Non-pigmented ciliary epithelial cell (primary cell): ENCODE data around the gene KPNA4.

Experiments
- DNase-seq: peaks from one replicate; pipeline ENCODE4 v3.0.0-alpha.2; 2010; ENCODE audit warnings: low read depth

KPNA4 gene

DNA sequence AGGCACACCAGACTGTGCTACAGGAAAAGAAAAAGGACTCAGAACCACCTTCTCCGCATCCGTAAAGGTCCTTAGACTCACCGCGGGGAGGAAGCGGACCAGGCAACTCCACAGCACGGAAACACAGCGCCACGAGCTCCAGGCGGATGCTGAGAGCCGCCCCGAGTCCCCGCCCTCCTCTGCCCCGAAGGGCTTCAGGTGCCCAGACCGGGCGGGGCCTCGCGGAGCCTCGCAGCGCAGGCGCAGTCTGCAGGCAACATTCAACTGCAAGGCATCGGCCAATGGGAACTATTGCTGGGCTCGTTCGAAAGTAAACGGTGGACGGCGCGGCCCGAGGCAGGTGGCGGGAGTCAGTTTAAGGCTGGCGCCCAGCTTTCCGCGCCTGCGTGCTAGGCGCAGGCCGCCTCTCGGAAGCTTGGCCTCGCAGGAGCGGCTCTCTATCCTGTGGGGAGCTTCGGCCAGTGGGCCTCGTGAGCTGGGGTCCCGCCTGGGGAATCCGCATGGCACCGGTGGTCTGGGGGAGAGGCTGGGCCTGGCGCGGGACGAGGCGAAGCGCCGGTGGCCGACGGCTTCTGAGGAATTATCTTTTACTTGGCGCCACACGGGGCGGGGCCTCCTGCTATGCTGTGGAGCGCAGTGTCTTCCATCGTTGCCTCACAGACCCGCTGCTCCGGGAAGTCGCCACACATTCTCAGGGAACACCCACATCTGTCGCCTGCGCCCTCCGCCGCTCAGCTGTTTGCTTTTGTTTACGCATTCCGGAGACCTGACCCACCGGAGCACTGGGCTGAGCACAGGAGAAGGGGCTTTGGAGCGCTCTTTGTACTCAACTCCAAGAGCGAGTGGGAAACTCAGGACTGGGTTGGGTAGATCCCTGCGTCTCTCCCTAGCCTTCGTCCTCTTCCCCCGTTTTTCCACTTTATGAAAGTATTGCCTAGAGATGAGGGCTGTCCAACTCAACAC is 115.5 kb downstream of the KPNA4 start, which contains the start of gene TRIM59:
Gene TRIM59, minus strand, starts transcription at position 151 of the 963 bp plus-strand sequence. CDS start 10,603 bp downstream, outside the sequence.
- peak; percentile 83 for DNase-seq

DNA sequence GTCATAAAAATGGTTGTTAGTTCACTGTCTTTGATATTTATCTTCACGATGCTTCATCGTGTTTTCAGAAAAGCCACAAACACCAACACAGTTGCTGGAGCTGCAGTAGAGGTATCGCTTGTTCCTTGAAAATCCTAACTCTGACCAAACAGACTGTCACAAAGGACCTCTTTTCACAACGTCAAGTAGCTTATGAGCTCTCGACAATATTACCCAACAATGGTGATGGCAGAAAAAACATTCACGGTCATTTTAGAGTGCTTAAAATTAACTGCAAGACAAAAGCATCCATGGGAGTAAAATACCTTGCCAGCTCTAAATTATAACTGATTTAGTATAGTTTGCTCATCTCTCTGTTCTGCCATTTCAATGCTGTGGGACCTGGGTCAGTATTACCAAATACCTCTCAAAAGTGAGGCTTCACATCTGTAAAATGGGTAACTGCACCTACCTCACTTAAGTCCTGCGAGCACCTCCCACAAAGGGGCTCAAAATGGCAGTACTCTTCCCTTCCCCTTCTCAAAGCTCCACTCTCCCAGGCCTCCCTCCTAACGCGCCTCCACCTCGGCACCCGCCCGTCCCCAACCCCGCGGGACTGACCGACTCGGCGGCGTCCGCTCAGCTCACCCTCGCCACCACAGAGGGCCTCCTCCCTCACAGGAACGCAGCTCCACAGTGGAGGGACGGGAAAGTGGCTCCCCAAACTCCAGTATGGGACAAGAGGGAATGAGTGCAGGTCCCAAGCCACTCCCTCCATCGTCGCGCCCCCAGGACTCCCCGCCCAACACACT is 116.3 kb downstream of the KPNA4 start:
- DNase-seq = no peak

DNA sequence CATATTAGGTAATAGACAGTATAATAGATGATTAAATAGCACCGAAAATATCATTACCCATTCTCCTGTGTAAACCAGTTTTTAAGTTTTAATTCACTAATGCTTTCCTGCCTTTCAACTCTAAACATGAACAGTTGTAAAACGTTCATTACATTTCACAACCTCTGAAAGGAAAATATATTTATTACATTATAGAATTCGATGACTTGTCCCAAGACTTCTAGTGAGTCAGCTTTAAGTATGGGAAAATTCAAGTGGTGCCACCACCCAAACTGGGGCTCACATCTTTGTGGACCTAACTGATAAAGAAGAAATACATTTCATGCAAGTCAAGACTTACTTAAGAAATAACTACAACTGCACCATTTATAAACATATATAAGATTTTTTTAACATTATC is 117.8 kb downstream of the KPNA4 start:
- DNase-seq = no peak

DNA sequence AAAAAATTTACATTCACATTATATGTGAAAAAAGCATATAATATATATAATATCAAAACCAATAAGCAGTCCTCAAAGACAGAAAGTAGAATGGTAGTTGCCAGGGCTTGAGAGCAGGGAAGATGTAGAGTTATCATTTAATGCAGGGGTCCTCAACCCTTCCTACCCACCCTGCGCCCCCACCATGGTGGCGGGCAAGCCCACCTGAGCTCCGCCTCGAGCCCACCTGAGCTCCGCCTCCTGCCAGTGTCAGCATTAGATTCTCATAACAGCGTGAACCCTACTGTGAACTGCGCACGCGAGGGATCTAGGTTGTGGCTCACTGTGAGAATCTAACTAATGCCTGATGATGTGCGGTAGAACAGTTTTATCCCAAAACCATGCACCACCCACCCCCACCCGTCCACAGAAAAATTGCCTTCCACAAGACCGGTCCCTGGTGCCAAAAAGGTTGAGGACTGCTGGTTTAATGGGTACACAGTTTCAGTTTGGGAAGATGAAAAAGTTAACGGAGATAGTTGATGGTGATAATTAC is 118.8 kb downstream of the KPNA4 start:
- DNase-seq = no peak

DNA sequence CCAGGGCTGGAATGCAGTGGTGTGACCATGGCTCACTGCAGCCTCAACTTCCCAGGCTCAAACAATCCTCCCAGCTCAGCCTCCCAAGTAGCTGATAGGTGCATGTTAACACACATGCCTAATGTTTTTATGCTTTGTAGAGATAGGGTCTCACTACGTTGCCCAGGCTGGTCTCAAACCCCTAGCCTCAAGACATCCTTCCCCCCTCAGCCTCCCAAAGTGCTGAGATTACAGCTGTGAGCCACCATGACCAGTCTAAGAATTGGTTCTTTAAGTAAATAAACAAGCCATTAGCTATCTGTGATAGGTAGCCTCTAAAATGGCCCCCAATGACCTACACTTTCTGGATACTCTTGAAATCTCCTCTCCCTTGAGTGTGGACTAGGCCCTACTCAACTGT is 119.5 kb downstream of the KPNA4 start:
- no peak for DNase-seq
